Right lobe of liver (tissue), 5 donors: ENCODE measurements around the gene IGSF10. TPM values are rescaled to one million over a fixed set of nuclear protein-coding genes. Genes with fewer than 3 reads are reported as not detected.

Experiments used
- small RNA-seq, 2 experiments: library from RNA; depleted of rRNA; stranded (forward); fragments of <200 nt; gene quantifications; one replicate each; pipeline ENCODE3, GENCODE V24; 2016
- total RNA-seq, 6 experiments: library from RNA; depleted of rRNA in 2 of 6; stranded (reverse); fragments of >200 nt in 2 of 6; fragmentation: NEBNext Ultra II Directional in 3 of 6; extraction: Animal tissue kit (Norgen Biotek cat#: 25700) in 3 of 6; gene quantifications; one replicate each; pipeline versions ENCODE4 v1.1.0 to v1.2.4, GENCODE V29; 2016 to 2023
- donor health status: DM: no; HTN: no; CAD: no.
- donor health status: DM: no; HTN: no; CAD: no.
- donor health status: DM: no; HTN: yes; CAD: no.
- donor health status: DM: no; HTN: yes; CAD: no.

IGSF10 gene
- total RNA-seq, 6 experiments from 2014 or later, result 0.06 to 0.35 (median 0.17) TPM

Small RNAs within 50 kb of the gene (small RNA-seq; reads per million reads assigned to genes)
- gene AC117454.1, result 0 reads per million in 2 experiments

Other genes starting within 250 kb of the IGSF10 start
- under 1 TPM in 3 of 6 experiments, not detected in 3; 0.12 to 0.18 (median 0.12) TPM for gene P2RY14, start 182.5 kb downstream of the IGSF10 start, total RNA-seq
- not detected for gene GPR87, start 144.2 kb downstream of the IGSF10 start, total RNA-seq
- 1 to 10 TPM in 5 of 6 experiments, under 1 TPM in 1; 0.95 to 4.8 (median 1.9) TPM for gene P2RY13, start 131.5 kb downstream of the IGSF10 start, total RNA-seq
- gene P2RY12, start 76.3 kb downstream of the IGSF10 start, total RNA-seq, result 1 to 10 TPM in 5 of 6 experiments, under 1 TPM in 1; 0.42 to 1.8 (median 1.2) TPM